Activated CD4-positive, alpha-beta T cell treated with anti-CD3 and anti-CD28 coated beads for 36 hours (primary cell): ENCODE measurements around the gene RASL11A. TPM values are rescaled to one million over a fixed set of nuclear protein-coding genes. Genes with fewer than 3 reads are reported as not detected.
"Not testable (repeated sequence)": the region's sequence is repeated elsewhere in the genome, so short reads cannot be mapped to it uniquely, and the experiment has no call there.

ENCODE experiments used
- ATAC-seq: fragments of 200-7000 bp; cut with Tn5 transposase; one replicate; pipeline ENCODE4 v1.10.0; 2021; ENCODE audit warnings: mild to moderate bottlenecking, moderate library complexity
- CTCF ChIA-PET: fragments of 350-600 bp; sonication (Branson Sonifier 250); formaldehyde crosslinking; loops from one replicate; lab custom pipeline; 2021; ENCODE audit warnings: antibody characterized with exemption; lab: Charles Lee
- POLR2A ChIA-PET: fragments of 350-600 bp; sonication (Branson Sonifier 250); formaldehyde crosslinking; loops from one replicate; lab custom pipeline; 2021; ENCODE audit warnings: antibody characterized with exemption, inconsistent platforms; lab: Charles Lee
- DNase-seq: peaks from one replicate; pipeline ENCODE4 v3.0.0-alpha.2; 2020
- H3K27ac Mint-ChIP-seq: one replicate; pipeline ENCODE4 v1.8.0; 2021; ENCODE audit warnings: mixed read lengths
- H3K27me3 Mint-ChIP-seq: one replicate; pipeline ENCODE4 v1.8.0; 2021; ENCODE audit warnings: mixed read lengths
- H3K36me3 Mint-ChIP-seq: one replicate; pipeline ENCODE4 v1.8.0; 2021; ENCODE audit warnings: low read depth, mixed read lengths
- H3K4me1 Mint-ChIP-seq: one replicate; pipeline ENCODE4 v1.8.0; 2021; ENCODE audit warnings: mixed read lengths
- H3K4me3 Mint-ChIP-seq: one replicate; pipeline ENCODE4 v1.8.0; 2021; ENCODE audit warnings: mild to moderate bottlenecking, moderate library complexity, mixed read lengths
- H3K9me3 Mint-ChIP-seq: one replicate; pipeline ENCODE4 v1.8.0; 2021; ENCODE audit warnings: low read depth, mixed read lengths
- intact Hi-C, 2 experiments: fragments of 100-400 bp; cut with DNase I in 1 of 2; cut with micrococcal nuclease in 1 of 2; formaldehyde crosslinking; loops; one replicate each; pipeline versions ENCODE4 v1.14.2 to v1.15.1; 2022 to 2024; cut with DNase I, micrococcal nuclease
- total RNA-seq, 2 experiments: library from RNA; stranded (reverse); gene quantifications; one replicate each; pipeline ENCODE4 v1.2.3, GENCODE V29; 2021

Gene RASL11A
- total RNA-seq, 2 experiments from 2014 or later: 3.2 to 3.5 TPM

DNA sequence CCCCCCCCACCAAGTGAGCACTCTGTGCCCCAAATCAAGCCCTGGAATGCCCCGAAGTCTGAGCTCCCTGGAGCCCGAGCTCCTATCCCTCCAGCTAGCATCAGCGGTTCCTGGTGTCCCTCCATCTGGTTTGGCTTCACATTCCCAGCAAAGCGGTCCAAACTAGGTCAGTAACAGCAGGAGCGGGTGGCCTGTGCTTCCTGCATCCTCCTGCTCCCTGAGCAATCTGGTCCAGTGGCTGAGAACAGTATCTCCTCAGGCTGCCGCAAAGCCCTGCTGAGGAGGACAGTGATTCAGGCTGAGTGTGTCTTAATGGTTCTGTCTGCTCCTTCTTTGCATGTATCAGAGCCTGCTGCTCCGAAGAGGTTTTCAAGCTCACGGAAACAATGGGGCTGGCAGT is 25.9 kb downstream of the RASL11A start:
- ATAC-seq (no peak), DNase-seq (no peak)
- no peaks in the 10 kb centered on the region for H3K9me3 Mint-ChIP-seq
- POLR2A ChIA-PET: no interaction called here
- no peaks in the 10 kb centered on the region for H3K27me3 Mint-ChIP-seq
- intact Hi-C loops: no loop called here
- H3K27ac Mint-ChIP-seq: no peak overlapping the region
- peaks cover 36% of the 10 kb centered on the region for H3K4me1 Mint-ChIP-seq
- CTCF ChIA-PET: interaction anchor here (0.5 kb wide), 1 partner anchor 33 kb away, joined by 3 read pairs; no protein-coding TSS in a partner anchor
- no peak overlapping the region for H3K4me3 Mint-ChIP-seq
- no peaks in the 10 kb centered on the region for H3K36me3 Mint-ChIP-seq

DNA sequence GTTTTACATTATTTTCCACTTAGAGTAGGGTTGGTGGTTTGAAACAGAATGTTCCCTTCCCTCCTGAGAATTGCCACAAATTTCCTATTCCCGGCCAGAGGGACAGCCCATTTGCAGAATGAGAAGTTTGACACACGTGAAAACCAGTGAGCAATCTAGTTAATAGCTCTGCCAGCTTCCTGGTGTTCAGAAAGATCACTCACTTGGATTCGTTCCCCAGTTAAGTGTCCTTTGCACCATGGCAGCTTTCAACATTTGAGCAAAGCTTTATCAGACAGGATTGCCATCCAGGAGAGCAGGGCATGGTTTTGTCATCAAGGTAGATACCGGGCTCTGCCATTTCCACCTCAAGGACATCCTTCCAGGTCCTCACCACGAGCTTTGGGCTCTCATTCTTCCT is 28.2 kb downstream of the RASL11A start:
- H3K36me3 Mint-ChIP-seq: no peaks in the 10 kb centered on the region
- H3K4me1 Mint-ChIP-seq: peaks cover 35% of the 10 kb centered on the region
- H3K4me3 Mint-ChIP-seq: no peak overlapping the region
- ATAC-seq (no peak), DNase-seq (no peak)
- H3K27ac Mint-ChIP-seq: no peak overlapping the region
- H3K27me3 Mint-ChIP-seq: no peaks in the 10 kb centered on the region
- POLR2A ChIA-PET: no interaction called here
- intact Hi-C loops: no loop called here
- H3K9me3 Mint-ChIP-seq: peaks cover 3% of the 10 kb centered on the region
- CTCF ChIA-PET: interaction anchor here (1.0 to 1.9 kb wide), 2 partner anchors 29 to 528 kb away, joined by 3 read pairs; no protein-coding TSS in a partner anchor

DNA sequence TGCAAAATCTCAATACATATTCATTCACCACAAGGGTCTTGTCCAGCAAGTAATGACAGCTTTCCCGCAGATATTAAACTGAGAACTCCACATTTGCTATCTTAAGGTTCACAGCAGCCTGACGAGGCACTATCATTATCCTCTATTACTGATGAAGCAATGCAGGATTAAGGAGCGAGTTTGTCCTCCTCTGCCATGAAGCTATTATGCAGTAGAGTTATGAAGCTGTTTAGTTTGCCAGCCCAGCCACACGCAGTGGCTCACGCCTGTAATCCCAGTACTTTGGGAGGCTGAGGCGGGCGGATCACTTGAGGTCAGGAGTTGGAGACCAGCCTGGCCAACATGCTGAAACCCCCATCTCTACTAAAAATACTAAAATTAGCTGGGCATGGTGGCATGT is 29.8 kb downstream of the RASL11A start:
- DNase-seq, POLR2A ChIA-PET, H3K27me3 Mint-ChIP-seq, H3K9me3 Mint-ChIP-seq, intact Hi-C loops, H3K4me3 Mint-ChIP-seq, H3K27ac Mint-ChIP-seq, ATAC-seq, H3K36me3 Mint-ChIP-seq: not testable (repeated sequence)
- CTCF ChIA-PET: interaction anchor here (0.6 to 1.9 kb wide), 4 partner anchors 9 to 555 kb away, joined by 3 to 4 read pairs (median 3); no protein-coding TSS in a partner anchor
- peaks cover 22% of the 10 kb centered on the region for H3K4me1 Mint-ChIP-seq

DNA sequence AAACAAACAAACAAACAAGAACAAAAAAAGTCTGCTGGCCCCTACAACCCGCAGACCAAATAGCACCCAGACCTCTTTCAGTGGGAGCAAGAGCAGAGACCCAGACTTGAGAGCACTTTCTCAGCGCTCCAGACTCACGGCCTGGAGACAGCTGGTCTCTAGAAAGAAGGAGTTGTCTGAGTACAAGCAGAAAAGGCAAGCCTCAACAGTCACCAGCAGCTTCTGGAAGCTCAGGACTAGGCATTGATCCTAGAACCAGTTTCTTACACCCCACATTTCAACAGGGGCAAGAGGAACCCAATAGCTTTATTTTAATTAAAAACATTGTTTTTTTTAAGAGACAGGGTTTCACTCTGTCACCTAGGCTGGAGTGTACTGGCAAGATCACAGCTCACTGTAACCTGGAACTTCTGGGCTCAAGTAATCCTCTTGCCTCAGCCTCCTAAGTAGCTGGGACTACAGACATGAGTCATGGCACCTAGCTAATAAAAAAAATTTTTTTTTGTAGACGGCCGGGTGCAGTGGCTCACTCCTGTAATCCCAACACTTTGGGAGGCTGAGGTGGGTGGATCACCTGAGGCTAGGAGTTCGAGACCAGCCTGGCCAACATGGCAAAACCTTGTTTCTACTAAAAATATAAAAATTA is 30.4 kb downstream of the RASL11A start:
- H3K9me3 Mint-ChIP-seq: peaks cover 3% of the 10 kb centered on the region
- H3K36me3 Mint-ChIP-seq: no peaks in the 10 kb centered on the region
- no peak for ATAC-seq
- CTCF ChIA-PET: interaction anchor here (0.5 to 0.6 kb wide), 2 partner anchors 320 to 555 kb away, joined by 3 to 4 read pairs; no protein-coding TSS in a partner anchor
- no peaks in the 10 kb centered on the region for H3K27me3 Mint-ChIP-seq
- intact Hi-C loops: no loop called here
- POLR2A ChIA-PET: interaction anchor here (0.7 kb wide), 1 partner anchor 64 kb away, joined by 3 read pairs; no protein-coding TSS in a partner anchor
- DNase-seq: no peak
- H3K27ac Mint-ChIP-seq: no peak overlapping the region
- no peak overlapping the region for H3K4me3 Mint-ChIP-seq
- peaks cover 21% of the 10 kb centered on the region for H3K4me1 Mint-ChIP-seq

DNA sequence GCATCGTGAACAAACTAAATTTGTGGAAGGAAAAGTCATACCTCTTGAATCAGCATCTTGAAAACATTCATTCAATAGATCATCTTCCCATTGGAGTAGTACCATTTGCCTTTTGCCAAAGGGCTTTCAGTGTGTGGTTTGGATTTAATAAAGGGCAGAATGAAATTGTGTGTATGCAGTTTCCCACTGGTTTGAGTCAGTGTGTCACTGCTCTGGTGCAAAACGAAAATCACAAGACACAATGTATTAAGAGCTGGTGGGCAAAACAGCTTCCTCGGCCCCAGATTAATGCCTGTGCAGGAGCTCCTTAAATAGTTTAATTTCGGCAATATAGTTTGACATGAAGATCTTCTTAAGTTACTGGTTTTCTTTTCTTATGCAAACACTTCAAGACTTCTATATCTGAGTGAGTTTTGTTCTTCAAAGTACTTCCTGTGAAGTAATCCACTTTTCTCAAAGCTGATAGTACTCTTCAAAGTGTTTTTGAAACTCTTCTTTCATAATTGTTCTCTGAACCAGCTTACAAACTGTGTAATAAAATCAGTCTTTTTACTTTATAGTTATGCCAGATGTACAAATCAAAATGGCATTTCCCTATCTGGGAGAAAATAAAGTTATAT is 32.1 kb downstream of the RASL11A start:
- intact Hi-C loops: no loop called here
- peak overlapping the region; percentile 70 for H3K27ac Mint-ChIP-seq

DNA sequence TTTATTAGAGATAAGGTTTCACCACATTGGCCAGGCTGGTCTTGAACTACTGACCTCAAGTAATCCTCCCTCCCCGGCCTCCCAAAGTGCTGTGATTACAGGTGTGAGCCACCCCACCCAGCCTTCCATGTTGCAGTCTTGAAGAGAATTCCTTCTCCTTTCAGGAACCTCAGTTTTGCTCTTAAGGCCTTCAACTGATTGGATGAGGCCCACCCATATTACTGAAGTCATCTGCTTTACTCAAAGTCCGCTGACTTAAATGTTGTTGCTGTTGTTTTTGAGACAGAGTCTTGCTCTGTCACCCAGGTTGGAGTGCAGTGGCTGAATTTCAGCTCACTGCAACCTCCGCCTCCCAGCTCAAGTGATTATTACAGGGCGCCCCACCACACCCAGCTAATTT is 33.5 kb downstream of the RASL11A start:
- POLR2A ChIA-PET: no interaction called here
- CTCF ChIA-PET: interaction anchor here (1.0 kb wide), 1 partner anchor 34 kb away, joined by 3 read pairs; the partner anchor contains the start of gene RASL11A
- peaks cover 3% of the 10 kb centered on the region for H3K9me3 Mint-ChIP-seq
- H3K36me3 Mint-ChIP-seq: no peaks in the 10 kb centered on the region
- no peak for ATAC-seq
- H3K27me3 Mint-ChIP-seq: no peaks in the 10 kb centered on the region
- H3K4me3 Mint-ChIP-seq: no peak overlapping the region
- peaks cover 30% of the 10 kb centered on the region for H3K4me1 Mint-ChIP-seq
- intact Hi-C loops: no loop called here
- no peak overlapping the region for H3K27ac Mint-ChIP-seq
- no peak for DNase-seq

More for the DNA sequence above, 32.1 kb downstream of the RASL11A start:
- ChIA-PET POLR2A (no interaction called here), CTCF (interaction anchor here (0.7 to 1.4 kb wide), 4 partner anchors 32 to 671 kb away, joined by 3 to 7 read pairs (median 4); partner anchors contain the start of gene RASL11A)
- H3K4me3 Mint-ChIP-seq: no peak overlapping the region
- H3K36me3 Mint-ChIP-seq: no peaks in the 10 kb centered on the region
- H3K4me1 Mint-ChIP-seq: peaks cover 29% of the 10 kb centered on the region
- peaks cover 3% of the 10 kb centered on the region for H3K9me3 Mint-ChIP-seq
- no peaks in the 10 kb centered on the region for H3K27me3 Mint-ChIP-seq
- ATAC-seq (no peak), DNase-seq (no peak)

DNA sequence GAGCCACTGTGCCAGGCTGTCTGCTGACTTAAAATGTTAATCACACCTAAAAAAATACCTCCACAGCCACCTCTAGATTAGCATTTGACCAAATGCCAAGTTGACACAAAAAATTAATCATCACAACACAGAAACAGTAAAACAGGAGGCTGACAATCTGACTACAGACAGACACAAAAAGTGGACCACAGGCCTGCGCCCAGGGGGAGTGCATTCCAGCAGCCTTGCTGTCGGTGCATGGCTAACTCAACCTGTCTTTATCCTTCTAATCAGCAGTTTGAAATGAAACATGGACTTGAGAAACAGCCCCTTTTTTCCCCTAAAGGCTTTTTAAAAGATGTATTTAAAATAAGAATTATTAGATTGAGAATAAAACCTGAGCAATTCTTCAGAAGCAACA is 34.0 kb downstream of the RASL11A start:
- H3K4me3 Mint-ChIP-seq: no peak overlapping the region
- ChIA-PET POLR2A (no interaction called here), CTCF (no interaction called here)
- H3K27me3 Mint-ChIP-seq: no peaks in the 10 kb centered on the region
- peaks cover 33% of the 10 kb centered on the region for H3K4me1 Mint-ChIP-seq
- H3K27ac Mint-ChIP-seq: no peak overlapping the region
- ATAC-seq (no peak), DNase-seq (no peak)
- H3K9me3 Mint-ChIP-seq: peaks cover 3% of the 10 kb centered on the region
- intact Hi-C loops: no loop called here
- H3K36me3 Mint-ChIP-seq: no peaks in the 10 kb centered on the region

DNA sequence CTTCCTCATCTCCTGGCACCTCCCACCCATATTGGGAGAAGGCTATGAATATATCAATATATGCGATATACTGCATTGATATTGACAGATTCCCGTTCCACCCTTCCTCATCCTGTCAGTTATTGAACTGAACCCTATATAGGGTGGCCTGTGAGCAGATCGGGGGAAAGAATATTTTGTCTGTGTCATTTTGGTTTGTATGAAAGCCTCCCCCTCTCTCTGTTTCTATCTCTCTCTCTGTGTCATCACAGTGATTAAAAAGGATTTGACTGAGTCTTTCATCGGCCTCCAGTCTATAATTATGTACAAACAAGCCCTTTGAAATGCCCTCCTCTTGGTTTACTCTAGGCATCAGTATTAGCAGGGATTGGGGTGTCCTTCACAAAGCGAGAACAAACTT is 35.7 kb downstream of the RASL11A start:
- ATAC-seq (peak; percentile 69), DNase-seq (no peak)
- Mint-ChIP-seq H3K9me3 (peaks cover 3% of the 10 kb centered on the region), H3K27me3 (no peaks in the 10 kb centered on the region), H3K4me1 (peaks cover 33% of the 10 kb centered on the region), H3K4me3 (no peak overlapping the region), H3K27ac (no peak overlapping the region), H3K36me3 (no peaks in the 10 kb centered on the region)
- CTCF ChIA-PET: interaction anchor here (0.8 kb wide), 1 partner anchor 9 kb away, joined by 3 read pairs; no protein-coding TSS in a partner anchor
- POLR2A ChIA-PET: no interaction called here
- intact Hi-C loops: no loop called here

DNA sequence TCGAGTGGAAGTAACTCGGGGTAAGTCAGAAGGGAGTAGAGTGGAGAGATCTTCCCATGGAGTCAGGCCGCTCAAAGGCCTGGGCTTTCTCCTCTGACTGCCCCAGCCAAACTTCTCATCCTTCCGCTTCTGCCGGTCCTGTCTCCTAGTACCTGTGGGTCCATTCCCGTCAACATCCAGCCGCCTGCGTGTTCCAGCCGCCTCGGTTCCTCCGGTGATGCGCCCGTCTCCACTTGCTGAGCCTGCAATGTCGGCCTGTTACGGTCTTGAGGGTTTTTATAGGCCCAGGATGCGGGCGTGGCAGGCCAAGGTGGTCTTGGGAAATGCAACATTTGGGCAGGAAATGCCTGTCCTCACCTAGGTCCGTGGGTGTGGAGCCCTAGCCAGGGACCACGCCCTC is 38.3 kb downstream of the RASL11A start:
- POLR2A ChIA-PET: no interaction called here
- H3K36me3 Mint-ChIP-seq: no peaks in the 10 kb centered on the region
- DNase-seq (no peak), ATAC-seq (no peak)
- no peak overlapping the region for H3K4me3 Mint-ChIP-seq
- CTCF ChIA-PET: no interaction called here
- H3K27me3 Mint-ChIP-seq: no peaks in the 10 kb centered on the region
- intact Hi-C loops: no loop called here
- no peaks in the 10 kb centered on the region for H3K9me3 Mint-ChIP-seq
- H3K4me1 Mint-ChIP-seq: peaks cover 17% of the 10 kb centered on the region
- no peak overlapping the region for H3K27ac Mint-ChIP-seq

DNA sequence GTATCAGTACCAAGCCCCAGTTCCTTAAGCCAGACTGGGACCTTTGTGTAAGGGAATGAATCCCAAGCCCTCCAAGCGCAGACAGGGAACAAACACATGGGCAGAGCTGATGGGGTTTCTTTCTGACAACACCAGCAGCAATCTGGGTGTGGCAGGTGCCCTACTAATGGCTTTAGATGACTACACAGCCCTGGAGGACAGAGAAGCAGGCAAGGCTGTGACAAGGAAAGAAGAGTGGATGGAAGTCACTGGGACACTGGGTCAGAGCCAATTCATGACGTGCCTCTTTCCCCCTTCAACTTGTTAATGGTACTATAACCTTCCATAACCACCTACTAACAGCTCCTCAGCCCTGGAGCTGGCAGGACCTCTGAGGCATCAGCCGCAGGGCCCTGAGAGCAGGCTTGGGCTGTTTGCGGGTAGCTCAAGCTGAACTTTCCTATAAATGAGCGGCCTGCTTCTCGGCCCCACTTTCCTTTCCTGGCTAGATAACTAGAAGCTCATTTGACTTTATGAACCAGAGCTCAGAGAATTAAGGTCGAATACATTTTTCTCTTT is 38.9 kb downstream of the RASL11A start:
- intact Hi-C loops: no loop called here
- H3K9me3 Mint-ChIP-seq: no peaks in the 10 kb centered on the region
- no peak for DNase-seq
- no peak overlapping the region for H3K27ac Mint-ChIP-seq
- CTCF ChIA-PET: interaction anchor here (1.1 kb wide), 1 partner anchor 29 kb away, joined by 4 read pairs; no protein-coding TSS in a partner anchor
- H3K4me1 Mint-ChIP-seq: peaks cover 16% of the 10 kb centered on the region
- H3K4me3 Mint-ChIP-seq: no peak overlapping the region
- ATAC-seq: no peak
- POLR2A ChIA-PET: no interaction called here
- H3K27me3 Mint-ChIP-seq: no peaks in the 10 kb centered on the region
- H3K36me3 Mint-ChIP-seq: no peaks in the 10 kb centered on the region

DNA sequence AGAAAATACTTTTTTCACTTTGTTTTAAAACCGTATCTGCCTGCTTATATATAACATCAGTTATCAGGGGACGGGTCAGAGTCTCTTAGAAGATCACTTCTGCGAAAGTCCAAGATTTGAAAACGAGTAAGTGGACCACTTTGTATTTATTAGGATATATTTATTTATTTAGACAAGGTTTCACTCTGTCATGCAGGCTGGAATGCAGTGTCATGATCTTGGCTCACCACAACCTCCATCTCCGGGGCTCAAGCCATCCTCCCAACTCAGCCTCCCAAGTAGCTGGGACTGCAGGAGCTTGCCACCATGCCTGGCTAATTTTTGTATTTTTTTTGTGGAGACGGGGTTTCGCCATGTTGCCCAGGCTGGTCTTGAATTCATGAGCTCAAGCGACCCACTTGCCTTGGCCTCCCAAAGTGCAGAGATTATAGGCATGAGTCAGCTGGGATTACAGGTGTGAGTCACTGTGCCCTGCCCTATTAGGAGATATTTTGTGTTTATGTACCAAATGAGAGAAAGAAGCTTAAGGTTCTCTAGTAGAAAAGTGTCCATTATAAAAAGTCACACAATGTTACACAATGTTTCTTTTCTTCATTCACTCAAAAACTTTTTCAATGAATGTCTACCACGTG is 39.5 kb downstream of the RASL11A start:
- ChIA-PET POLR2A (no interaction called here), CTCF (interaction anchor here (0.6 to 1.1 kb wide), 2 partner anchors 29 to 326 kb away, joined by 4 read pairs; no protein-coding TSS in a partner anchor)
- DNase-seq (no peak), ATAC-seq (no peak)
- no peak overlapping the region for H3K4me3 Mint-ChIP-seq
- H3K9me3 Mint-ChIP-seq: no peaks in the 10 kb centered on the region
- H3K4me1 Mint-ChIP-seq: peaks cover 14% of the 10 kb centered on the region
- H3K36me3 Mint-ChIP-seq: no peaks in the 10 kb centered on the region
- no peak overlapping the region for H3K27ac Mint-ChIP-seq
- intact Hi-C loops: no loop called here
- no peaks in the 10 kb centered on the region for H3K27me3 Mint-ChIP-seq
